K562 (cell line): ENCODE measurements around the gene SUSD3. TPM values are rescaled to one million over a fixed set of nuclear protein-coding genes. Genes with fewer than 3 reads are reported as not detected.

Source experiments
- ASH1L ChIP-seq: fragments of 450-650 bp; IDR thresholded peaks from 2 replicates; pipeline ENCODE4 v1.6.1; 2018; ENCODE audit warnings: borderline replicate concordance, mild to moderate bottlenecking, low read depth; ENCODE audit not compliant: partially characterized antibody
- CC2D1A ChIP-seq: fragments of 450-650 bp; IDR thresholded peaks from 2 replicates; pipeline ENCODE4 v1.6.1; 2017; ENCODE audit warnings: mild to moderate bottlenecking
- FOXP4 ChIP-seq: sonication (generic); formaldehyde crosslinking; IDR thresholded peaks from 2 replicates; pipeline ENCODE4 v1.8.0; 2022; ENCODE audit warnings: mild to moderate bottlenecking, missing genetic modification reagents, borderline replicate concordance
- HIVEP1 ChIP-seq: fragments of 250-450 bp; sonication (Bioruptor Pico); IDR thresholded peaks from 2 replicates; pipeline ENCODE4 v1.4.0; 2020; ENCODE audit warnings: mild to moderate bottlenecking
- ID3 ChIP-seq, 2 experiments: fragments of 250-450 bp in 1 of 2; fragments of 450-650 bp in 1 of 2; sonication (Bioruptor Pico) in 1 of 2; IDR thresholded peaks; 2 replicates each; pipeline versions ENCODE4 v1.6.1 to v1.8.0; 2016 to 2021; ENCODE audit warnings: mild to moderate bottlenecking in 2 of 2, moderate library complexity in 2 of 2, missing compliant biosample characterization in 1 of 2, missing genetic modification characterization in 1 of 2
- KAT2B ChIP-seq: IDR thresholded peaks from one replicate; pipeline ENCODE4 v1.6.1; 2012; ENCODE audit warnings: low read depth, mild to moderate bottlenecking, control low read depth, inconsistent platforms, low read length, moderate library complexity
- MTA1 ChIP-seq: fragments of 450-650 bp; IDR thresholded peaks from 2 replicates; pipeline ENCODE4 v1.6.1; 2017; ENCODE audit warnings: borderline replicate concordance
- PBX2 ChIP-seq, 2 experiments: IDR thresholded peaks in 1 of 2; conservative IDR thresholded peaks in 1 of 2; 2 replicates each; pipeline ENCODE4 v1.6.1; 2016; ENCODE audit warnings: low read depth in 2 of 2, mild to moderate bottlenecking in 1 of 2, missing compliant biosample characterization in 1 of 2, missing genetic modification characterization in 1 of 2, moderate library complexity in 1 of 2
- PKNOX1 ChIP-seq: fragments of 450-650 bp; IDR thresholded peaks from 2 replicates; pipeline ENCODE4 v1.6.1; 2016
- POLR2A ChIP-seq: fragments of 450-650 bp; conservative IDR thresholded peaks from 2 replicates; pipeline ENCODE4 v1.6.1; 2016
- SMARCA5 ChIP-seq: fragments of 450-650 bp; IDR thresholded peaks from 2 replicates; pipeline ENCODE4 v1.6.1; 2016
- SRF ChIP-seq, 2 experiments: fragments of 250-450, 450-650 bp in 1 of 2; sonication (Bioruptor Pico) in 1 of 2; sonication (generic) in 1 of 2; formaldehyde crosslinking; IDR thresholded peaks; 2 replicates each; pipeline versions ENCODE4 v1.5.0 to v1.5.1; 2020 to 2022; ENCODE audit warnings: mild to moderate bottlenecking in 1 of 2, missing genetic modification reagents in 1 of 2
- TOE1 ChIP-seq, 2 experiments: fragments of 450-650 bp in 1 of 2; sonication (generic) in 1 of 2; formaldehyde crosslinking in 1 of 2; IDR thresholded peaks; 2 replicates each; pipeline versions ENCODE4 v1.7.1 to v1.8.0; 2016 to 2022; ENCODE audit warnings: borderline replicate concordance in 2 of 2, mild to moderate bottlenecking in 2 of 2, antibody characterized with exemption in 1 of 2, inconsistent platforms in 1 of 2, low read depth in 1 of 2, missing genetic modification reagents in 1 of 2, moderate library complexity in 1 of 2
- ZC3H8 ChIP-seq: fragments of 450-650 bp; IDR thresholded peaks from 2 replicates; pipeline ENCODE4 v1.6.1; 2017
- ZEB2 ChIP-seq: fragments of 450-650 bp; IDR thresholded peaks from 2 replicates; pipeline ENCODE4 v1.6.1; 2016
- ZNF232 ChIP-seq: sonication (generic); formaldehyde crosslinking; IDR thresholded peaks from 2 replicates; pipeline ENCODE4 v1.8.0; 2022; ENCODE audit warnings: mild to moderate bottlenecking, missing genetic modification reagents
- ZNF274 ChIP-seq: IDR thresholded peaks from 2 replicates; pipeline ENCODE4 v1.6.1; 2011; ENCODE audit warnings: low read depth, mild to moderate bottlenecking, low read length, moderate library complexity, borderline replicate concordance
- ZNF354B ChIP-seq: fragments of 250-450 bp; sonication (Bioruptor Pico); IDR thresholded peaks from 2 replicates; pipeline ENCODE4 v1.4.0; 2020
- ZNF449 ChIP-seq: fragments of 250-450 bp; sonication (Bioruptor Pico); IDR thresholded peaks from 2 replicates; pipeline ENCODE4 v1.8.0; 2022; ENCODE audit warnings: moderate library complexity, mild to moderate bottlenecking, inconsistent platforms
- polyA plus RNA-seq, 8 experiments: library from polyadenylated mRNA; depleted of rRNA in 4 of 8; stranded (reverse) in 5 of 8; unstranded in 3 of 8; fragments of >200 nt; fragmentation: Nextera tagmentation in 2 of 8; fragmentation: Illumina TruSeq in 1 of 8; extraction: Ambion mirVana in 2 of 8; extraction: Trizol in 1 of 8; gene quantifications; 2 replicates each; pipeline versions ENCODE4 v1.2.1 to v1.2.3, GENCODE V29; 2011 to 2014; ENCODE audit warnings: inconsistent platforms in 1 of 8, missing spikeins in 1 of 8
- total RNA-seq, 7 experiments: library from RNA; depleted of rRNA in 6 of 7; stranded (reverse); fragments of >200 nt in 6 of 7; fragmentation: Illumina TruSeq in 2 of 7; extraction: Trizol in 2 of 7; gene quantifications; 2 replicates each; pipeline versions ENCODE4 v1.2.1 to v1.2.3, GENCODE V29; 2011 to 2021; ENCODE audit warnings: low replicate concordance in 1 of 7

The SUSD3 gene
- total and polyA plus RNA-seq, 9 of the 15 experiments (the other 6 are each of a cell fraction or from before 2014, with no cell fraction given) = 1.3 to 21.7 (median 11.4) TPM

GRCh38 chr9:93119953-93120845 lies 61.7 kb downstream of the SUSD3 start (continued):
- no peak for TF ChIP-seq FOXP4
- 0 out of 2 replicates have a peak, but pooled peaks have one; percentile 40 for TF ChIP-seq PKNOX1
- no peak for TF ChIP-seq ID3 (CRISPR knock-in tag; IDR thresholded peaks at IDR 0.05)
- TF ChIP-seq ID3 (tag; IDR thresholded peaks at IDR 0.05) = no peak
- TF ChIP-seq MTA1 = no peak
- TF ChIP-seq KAT2B = no peak
- no peak for TF ChIP-seq ZEB2
- TF ChIP-seq ZNF449 = no peak
- TF ChIP-seq TOE1 (IDR thresholded peaks at IDR 0.05; ENCODE audit: borderline replicate concordance) = no peak
- TF ChIP-seq TOE1 (CRISPR knock-in tag; IDR thresholded peaks at IDR 0.05; ENCODE audit: borderline replicate concordance, low read depth) = no peak
- TF ChIP-seq POLR2A = no peak
- TF ChIP-seq ASH1L = no peak
- TF ChIP-seq HIVEP1 (CRISPR knock-in tag) = no peak
- no peak for TF ChIP-seq CC2D1A
- no peak for TF ChIP-seq SMARCA5
- no peak for TF ChIP-seq ZNF232
- TF ChIP-seq ZC3H8 = no peak
- TF ChIP-seq ZNF354B (CRISPR knock-in tag) = no peak
- TF ChIP-seq ZNF274 = no peak
- TF ChIP-seq SRF (CRISPR knock-in tag; IDR thresholded peaks at IDR 0.05) = no peak; a peak in 1 of 4 replicates
- TF ChIP-seq PBX2 (CRISPR knock-in tag; IDR thresholded peaks at IDR 0.05; ENCODE audit: low read depth) = no peak
- no peak for TF ChIP-seq PBX2 (tag; conservative IDR thresholded peaks at IDR 0.05; ENCODE audit: low read depth)
